Measurements from ENCODE around the gene NAV2. TPM values are rescaled to one million over a fixed set of nuclear protein-coding genes. Genes with fewer than 3 reads are reported as not detected.

The NAV2 gene
- total RNA-seq, 1 experiment from 2014 or later, result 46.3 TPM

DNA sequence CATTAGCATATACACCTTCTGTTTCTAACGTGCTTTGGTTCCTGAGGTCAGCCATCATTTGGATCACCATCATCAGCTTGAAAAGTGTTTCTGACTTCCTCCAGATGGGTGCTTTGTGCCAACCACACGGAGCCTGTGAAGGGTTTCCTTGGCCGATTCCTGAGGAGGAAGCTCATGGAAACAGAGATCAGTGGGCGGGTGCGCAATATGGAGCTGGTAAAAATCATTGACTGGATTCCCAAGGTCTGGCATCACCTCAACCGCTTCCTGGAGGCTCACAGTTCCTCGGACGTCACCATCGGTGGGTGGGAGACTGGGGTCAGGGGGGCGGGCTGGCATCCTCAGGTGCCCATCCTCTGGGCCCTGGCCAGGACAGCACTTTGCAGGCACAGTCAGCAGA lies 392.8 kb downstream of the NAV2 start:
- Histone ChIP-seq H4K20me1 (ENCODE audit: control insufficient read depth, insufficient read depth, insufficient read length) (no peaks in the 10 kb centered on the region), H2BK20ac (ENCODE audit: low read depth, low read length, poor library complexity, severe bottlenecking) (no peak overlapping the region), H4K91ac (ENCODE audit: insufficient read length, low read depth, low read length) (no peak overlapping the region), H3K27ac (ENCODE audit: insufficient read length, low read depth, low read length) (no peak overlapping the region), H3K23me2 (ENCODE audit: insufficient read length, low read depth, low read length, poor library complexity, severe bottlenecking) (no peaks in the 10 kb centered on the region), H2BK5ac (ENCODE audit: insufficient read length, low read length) (no peak overlapping the region), H3K56ac (ENCODE audit: insufficient read length, low read depth, low read length) (no peak overlapping the region), H3K18ac (ENCODE audit: insufficient read length, low read depth, low read length) (no peak overlapping the region), H3K4me2 (ENCODE audit: insufficient read depth, insufficient read length, low read length) (no peak overlapping the region), H2BK15ac (ENCODE audit: low read depth, low read length) (no peak overlapping the region), H3K14ac (ENCODE audit: insufficient read depth, low read length) (no peak overlapping the region), H2BK120ac (ENCODE audit: low read depth, low read length, poor library complexity, severe bottlenecking) (no peak overlapping the region), H3K79me1 (ENCODE audit: insufficient read depth, low read depth, low read length, poor library complexity, severe bottlenecking) (no peaks in the 10 kb centered on the region), H4K8ac (replicated peaks; ENCODE audit: insufficient read length, low read depth, low read length) (no peak overlapping the region), H3K4ac (ENCODE audit: low read depth, low read length) (no peak overlapping the region), H2AFZ (ENCODE audit: low read length) (no peak overlapping the region), H2BK12ac (ENCODE audit: insufficient read length, low read depth, low read length) (no peak overlapping the region), H3K9ac (ENCODE audit: extremely low read depth, insufficient read length, low read length) (no peak overlapping the region), H3K79me2 (ENCODE audit: insufficient read depth, low read length) (no peaks in the 10 kb centered on the region), H2AK5ac (ENCODE audit: insufficient read length, low read length) (no peak overlapping the region), H3K23ac (ENCODE audit: insufficient read length, low read depth, low read length) (no peak overlapping the region), H3K9me3 (ENCODE audit: control insufficient read depth, low read depth, low read length) (no peaks in the 10 kb centered on the region), H3K27me3 (ENCODE audit: insufficient read depth, low read length) (no peaks in the 10 kb centered on the region), H4K5ac (ENCODE audit: insufficient read length, low read depth, low read length) (no peak overlapping the region), H3K4me1 (ENCODE audit: insufficient read depth, low read length) (no peaks in the 10 kb centered on the region), H3T11ph (ENCODE audit: low read length) (no peak overlapping the region)
- H3K27ac Mint-ChIP-seq, result no peak overlapping the region
- H3K4me3 Mint-ChIP-seq, result no peak overlapping the region
- peaks cover 60 to 84% (median 80%) of the 10 kb centered on the region in 3 experiments for H3K36me3 Mint-ChIP-seq (ENCODE audit: insufficient read depth in 1 of 3, low read depth in 3 of 3)
- H3K4me1 Mint-ChIP-seq, result no peaks in the 10 kb centered on the region
- no CpG with 5 or more reads among the region's 10 CpGs for WGBS (ENCODE audit: extremely low coverage, insufficient read length, low lambda C conversion rate)
- no peak for DNase-seq
- H3K9me3 Mint-ChIP-seq, result no peaks in the 10 kb centered on the region
- H3K27me3 Mint-ChIP-seq (ENCODE audit: low read depth), result no peaks in the 10 kb centered on the region
- TF ChIP-seq, protein P1, sequence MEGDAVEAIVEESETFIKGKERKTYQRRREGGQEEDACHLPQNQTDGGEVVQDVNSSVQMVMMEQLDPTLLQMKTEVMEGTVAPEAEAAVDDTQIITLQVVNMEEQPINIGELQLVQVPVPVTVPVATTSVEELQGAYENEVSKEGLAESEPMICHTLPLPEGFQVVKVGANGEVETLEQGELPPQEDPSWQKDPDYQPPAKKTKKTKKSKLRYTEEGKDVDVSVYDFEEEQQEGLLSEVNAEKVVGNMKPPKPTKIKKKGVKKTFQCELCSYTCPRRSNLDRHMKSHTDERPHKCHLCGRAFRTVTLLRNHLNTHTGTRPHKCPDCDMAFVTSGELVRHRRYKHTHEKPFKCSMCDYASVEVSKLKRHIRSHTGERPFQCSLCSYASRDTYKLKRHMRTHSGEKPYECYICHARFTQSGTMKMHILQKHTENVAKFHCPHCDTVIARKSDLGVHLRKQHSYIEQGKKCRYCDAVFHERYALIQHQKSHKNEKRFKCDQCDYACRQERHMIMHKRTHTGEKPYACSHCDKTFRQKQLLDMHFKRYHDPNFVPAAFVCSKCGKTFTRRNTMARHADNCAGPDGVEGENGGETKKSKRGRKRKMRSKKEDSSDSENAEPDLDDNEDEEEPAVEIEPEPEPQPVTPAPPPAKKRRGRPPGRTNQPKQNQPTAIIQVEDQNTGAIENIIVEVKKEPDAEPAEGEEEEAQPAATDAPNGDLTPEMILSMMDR (conservative IDR thresholded peaks at IDR 0.05), result no peak
